Measurements from ENCODE around the gene THBS2. TPM values are rescaled to one million over a fixed set of nuclear protein-coding genes. Genes with fewer than 3 reads are reported as not detected.

THBS2 gene
- polyA plus RNA-seq, 4 donors = 0.45 to 7.9 (median 2.8) TPM

DNA sequence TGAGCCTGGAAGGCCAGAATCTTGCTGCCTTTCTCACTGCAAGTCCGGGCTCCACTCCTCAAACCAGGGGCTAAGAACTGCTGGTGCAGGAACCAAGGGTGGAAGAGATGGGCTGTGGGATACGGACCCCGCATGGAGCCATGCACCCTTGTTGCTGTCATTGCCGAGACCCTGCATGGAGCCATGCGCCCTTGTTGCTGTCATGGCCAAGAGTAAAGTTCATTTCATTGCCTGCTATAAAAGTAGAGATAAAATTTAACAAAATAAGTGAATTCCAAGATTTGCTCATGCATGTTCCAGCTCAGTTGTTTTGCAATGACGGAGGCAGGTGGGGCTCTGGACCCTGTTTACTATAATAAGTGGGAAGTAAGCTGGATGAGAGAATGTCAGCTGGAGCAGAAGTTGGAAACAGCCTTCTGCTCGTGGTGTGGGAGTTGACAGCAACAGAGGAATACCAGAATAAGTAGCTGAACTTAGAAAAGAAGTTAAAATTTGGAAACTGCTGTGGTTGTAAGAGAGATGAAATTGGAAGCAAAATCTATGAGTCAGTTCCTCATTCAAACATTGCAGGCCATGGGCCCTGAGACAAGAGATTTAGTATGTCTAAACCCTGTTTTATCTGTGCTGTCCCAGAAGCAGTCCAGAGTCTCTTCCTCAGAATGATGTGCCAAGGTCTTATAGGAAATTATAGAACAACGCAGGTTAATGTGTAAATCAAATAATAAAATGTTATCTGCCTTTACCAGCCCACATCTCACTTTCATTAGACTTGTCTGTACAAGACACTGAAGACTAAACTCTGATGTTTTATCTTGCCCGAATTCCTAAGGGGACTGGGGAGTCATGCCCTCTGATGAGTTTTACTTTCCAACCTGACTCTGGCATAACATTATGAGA, 15.8 kb upstream of the THBS2 start:
- no peak overlapping the region for H3K27ac ChIP-seq (ENCODE audit: low read depth in 1 of 3, low read length in 2 of 3)
- 70 to 72% (median 70%) methylated on average over 9 of the region's 9 CpGs for WGBS, 3 donors
- H3K9me3 ChIP-seq (ENCODE audit: control insufficient read depth in 2 of 2, insufficient read depth in 1 of 2, low read depth in 1 of 2, low read length in 1 of 2) = peaks cover 0 to 4% of the 10 kb centered on the region in 2 donors
- H3K36me3 ChIP-seq (ENCODE audit: control insufficient read depth in 3 of 3, insufficient read depth in 2 of 3, low read depth in 1 of 3, low read length in 3 of 3) = no peaks in the 10 kb centered on the region
- no peaks in the 10 kb centered on the region for H3K4me1 ChIP-seq (ENCODE audit: control insufficient read depth in 3 of 3, insufficient read depth in 2 of 3, low read depth in 1 of 3, low read length in 2 of 3)
- H3K4me3 ChIP-seq (ENCODE audit: low read depth in 1 of 3, low read length in 3 of 3) = no peak overlapping the region
- no peak for DNase-seq
- H3K27me3 ChIP-seq (ENCODE audit: control insufficient read depth in 3 of 3, insufficient read depth in 3 of 3, low read length in 3 of 3) = no peaks in the 10 kb centered on the region
- FAIRE-seq = no peak

- no peak for FAIRE-seq
- no peak overlapping the region for H3K27ac ChIP-seq (ENCODE audit: low read depth in 1 of 3, low read length in 2 of 3)
These were observed 14.6 kb upstream of the THBS2 start for GRCh38 chr6:169268276-169268675.

GRCh38 chr6:169266746-169267591, 13.3 kb upstream of the THBS2 start:
- Histone ChIP-seq H3K9me3 (ENCODE audit: control insufficient read depth in 2 of 2, insufficient read depth in 1 of 2, low read depth in 1 of 2, low read length in 1 of 2) (peaks cover 0 to 4% of the 10 kb centered on the region in 2 donors), H3K4me3 (ENCODE audit: low read depth in 1 of 3, low read length in 3 of 3) (no peak overlapping the region), H3K4me1 (ENCODE audit: control insufficient read depth in 3 of 3, insufficient read depth in 2 of 3, low read depth in 1 of 3, low read length in 2 of 3) (no peaks in the 10 kb centered on the region), H3K27ac (ENCODE audit: low read depth in 1 of 3, low read length in 2 of 3) (no peak overlapping the region), H3K27me3 (ENCODE audit: control insufficient read depth in 3 of 3, insufficient read depth in 3 of 3, low read length in 3 of 3) (no peaks in the 10 kb centered on the region), H3K36me3 (ENCODE audit: control insufficient read depth in 3 of 3, insufficient read depth in 2 of 3, low read depth in 1 of 3, low read length in 3 of 3) (no peaks in the 10 kb centered on the region)
- FAIRE-seq = no peak
- no peak for DNase-seq
- WGBS, 3 donors = 86 to 91% (median 89%) methylated on average over 15 of the region's 15 CpGs

More at GRCh38 chr6:169268276-169268675, 14.6 kb upstream of the THBS2 start:
- Histone ChIP-seq H3K36me3 (ENCODE audit: control insufficient read depth in 3 of 3, insufficient read depth in 2 of 3, low read depth in 1 of 3, low read length in 3 of 3) (no peaks in the 10 kb centered on the region), H3K27me3 (ENCODE audit: control insufficient read depth in 3 of 3, insufficient read depth in 3 of 3, low read length in 3 of 3) (no peaks in the 10 kb centered on the region), H3K4me1 (ENCODE audit: control insufficient read depth in 3 of 3, insufficient read depth in 2 of 3, low read depth in 1 of 3, low read length in 2 of 3) (no peaks in the 10 kb centered on the region), H3K9me3 (ENCODE audit: control insufficient read depth in 2 of 2, insufficient read depth in 1 of 2, low read depth in 1 of 2, low read length in 1 of 2) (peaks cover 0 to 4% of the 10 kb centered on the region in 2 donors), H3K4me3 (ENCODE audit: low read depth in 1 of 3, low read length in 3 of 3) (no peak overlapping the region)
- WGBS, 3 donors = 71 to 91% (median 88%) methylated on average over 1 of the region's 1 CpG
- no peak for DNase-seq

DNA sequence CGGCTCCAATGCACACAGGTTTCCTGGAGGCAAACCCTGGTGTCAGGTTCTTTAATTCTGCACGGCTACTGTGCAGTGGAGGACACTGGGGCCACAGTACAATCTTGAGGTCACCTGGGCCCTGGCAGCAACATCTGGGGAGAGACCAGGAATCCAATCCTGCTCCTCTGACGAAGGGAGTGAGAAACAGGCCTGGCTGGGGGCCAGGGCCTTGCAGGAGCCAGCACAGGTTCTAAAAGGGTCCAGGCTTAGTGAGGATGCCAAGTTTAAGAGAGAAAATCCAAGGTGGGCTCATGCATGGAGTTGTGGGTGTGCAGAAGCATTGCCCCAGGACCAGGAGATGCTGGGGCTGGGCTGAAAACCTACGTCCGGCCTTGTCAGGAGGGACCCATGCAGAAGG, 12.6 kb upstream of the THBS2 start:
- H3K27ac ChIP-seq (ENCODE audit: low read depth in 1 of 3, low read length in 2 of 3) = no peak overlapping the region
- FAIRE-seq (no peak), DNase-seq (no peak)
- no peaks in the 10 kb centered on the region for H3K27me3 ChIP-seq (ENCODE audit: control insufficient read depth in 3 of 3, insufficient read depth in 3 of 3, low read length in 3 of 3)
- no peak overlapping the region for H3K4me3 ChIP-seq (ENCODE audit: low read depth in 1 of 3, low read length in 3 of 3)
- 85 to 88% (median 86%) methylated on average over 5 of the region's 5 CpGs for WGBS, 3 donors
- H3K9me3 ChIP-seq (ENCODE audit: control insufficient read depth in 2 of 2, insufficient read depth in 1 of 2, low read depth in 1 of 2, low read length in 1 of 2) = peaks cover 0 to 4% of the 10 kb centered on the region in 2 donors
- no peaks in the 10 kb centered on the region for H3K4me1 ChIP-seq (ENCODE audit: control insufficient read depth in 3 of 3, insufficient read depth in 2 of 3, low read depth in 1 of 3, low read length in 2 of 3)
- H3K36me3 ChIP-seq (ENCODE audit: control insufficient read depth in 3 of 3, insufficient read depth in 2 of 3, low read depth in 1 of 3, low read length in 3 of 3) = no peaks in the 10 kb centered on the region

DNA sequence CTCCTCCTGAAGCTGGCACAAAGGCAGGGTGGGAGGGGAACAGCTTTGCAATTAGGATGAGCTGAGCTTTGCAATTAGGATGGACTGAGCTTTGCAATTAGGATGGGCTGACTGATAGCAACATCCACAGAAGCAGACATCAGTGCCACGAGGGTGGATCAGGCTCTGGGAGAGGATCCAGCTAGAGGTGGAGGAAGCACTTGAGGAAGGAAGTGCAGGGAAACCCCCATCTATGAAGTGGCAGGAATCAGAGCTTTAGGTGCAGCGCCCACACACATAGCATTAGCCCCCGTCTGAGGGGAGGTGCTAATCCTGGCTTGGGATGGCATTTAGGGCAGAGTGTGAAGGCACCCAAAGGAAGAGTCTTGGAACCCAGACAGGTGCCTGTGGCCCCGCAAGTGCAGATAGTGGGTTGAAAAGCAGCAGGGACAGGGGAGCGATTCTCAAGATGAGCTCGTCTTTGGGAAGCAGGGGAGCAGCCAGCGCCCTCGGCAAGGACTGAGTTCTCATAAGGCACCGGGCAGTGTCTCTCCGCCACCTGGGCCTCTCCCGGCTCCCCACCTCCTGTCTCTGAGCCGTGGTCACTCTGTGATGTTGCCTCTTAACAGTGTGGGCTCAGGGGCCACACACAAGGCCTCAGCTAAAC, 12.0 kb upstream of the THBS2 start:
- Histone ChIP-seq H3K27ac (ENCODE audit: low read depth in 1 of 3, low read length in 2 of 3) (no peak overlapping the region), H3K27me3 (ENCODE audit: control insufficient read depth in 3 of 3, insufficient read depth in 3 of 3, low read length in 3 of 3) (no peaks in the 10 kb centered on the region), H3K4me1 (ENCODE audit: control insufficient read depth in 3 of 3, insufficient read depth in 2 of 3, low read depth in 1 of 3, low read length in 2 of 3) (no peaks in the 10 kb centered on the region), H3K9me3 (ENCODE audit: control insufficient read depth in 2 of 2, insufficient read depth in 1 of 2, low read depth in 1 of 2, low read length in 1 of 2) (peaks cover 0 to 4% of the 10 kb centered on the region in 2 donors), H3K4me3 (ENCODE audit: low read depth in 1 of 3, low read length in 3 of 3) (no peak overlapping the region), H3K36me3 (ENCODE audit: control insufficient read depth in 3 of 3, insufficient read depth in 2 of 3, low read depth in 1 of 3, low read length in 3 of 3) (no peaks in the 10 kb centered on the region)
- FAIRE-seq (no peak), DNase-seq (no peak)
- 76 to 79% (median 79%) methylated on average over 12 of the region's 12 CpGs for WGBS, 3 donors

- no peak overlapping the region for H3K4me3 ChIP-seq (ENCODE audit: low read depth in 1 of 3, low read length in 3 of 3)
- H3K4me1 ChIP-seq (ENCODE audit: control insufficient read depth in 3 of 3, insufficient read depth in 2 of 3, low read depth in 1 of 3, low read length in 2 of 3) = no peaks in the 10 kb centered on the region
- WGBS, 3 donors = 76 to 81% (median 79%) methylated on average over 21 of the region's 21 CpGs
- FAIRE-seq (no peak), DNase-seq (peak in 1 of 2 donors; percentile 4)
- H3K27ac ChIP-seq (ENCODE audit: low read depth in 1 of 3, low read length in 2 of 3) = no peak overlapping the region
- no peaks in the 10 kb centered on the region for H3K36me3 ChIP-seq (ENCODE audit: control insufficient read depth in 3 of 3, insufficient read depth in 2 of 3, low read depth in 1 of 3, low read length in 3 of 3)
- peaks cover 0 to 4% of the 10 kb centered on the region in 2 donors for H3K9me3 ChIP-seq (ENCODE audit: control insufficient read depth in 2 of 2, insufficient read depth in 1 of 2, low read depth in 1 of 2, low read length in 1 of 2)
- H3K27me3 ChIP-seq (ENCODE audit: control insufficient read depth in 3 of 3, insufficient read depth in 3 of 3, low read length in 3 of 3) = no peaks in the 10 kb centered on the region
These were observed 10.4 kb upstream of the THBS2 start for GRCh38 chr6:169263836-169264608.

DNA sequence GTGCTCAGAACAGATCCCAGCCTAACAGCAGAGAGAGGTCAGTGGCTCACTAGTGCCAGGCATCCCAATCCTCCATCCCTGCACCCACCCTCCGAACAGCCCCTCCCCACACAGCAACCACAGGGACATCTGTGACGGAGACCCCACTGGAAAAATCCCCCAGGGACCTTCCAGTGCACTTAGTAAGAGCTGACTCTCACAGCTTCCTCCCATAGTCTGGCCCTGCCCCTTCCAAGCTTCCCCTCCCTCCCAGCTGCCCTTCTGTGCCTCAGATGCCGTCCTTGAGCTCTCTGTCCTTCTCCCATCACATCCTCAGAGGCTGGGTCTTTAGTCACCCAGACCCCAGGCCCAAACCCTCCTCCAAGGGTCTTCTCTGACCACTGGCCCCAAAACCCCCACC, 9.7 kb upstream of the THBS2 start:
- no peak for DNase-seq
- 52 to 59% (median 54%) methylated on average over 3 of the region's 3 CpGs for WGBS, 3 donors
- H3K4me1 ChIP-seq (ENCODE audit: control insufficient read depth in 3 of 3, insufficient read depth in 2 of 3, low read depth in 1 of 3, low read length in 2 of 3) = no peaks in the 10 kb centered on the region
- no peak for FAIRE-seq
- peaks cover 0 to 4% of the 10 kb centered on the region in 2 donors for H3K9me3 ChIP-seq (ENCODE audit: control insufficient read depth in 2 of 2, insufficient read depth in 1 of 2, low read depth in 1 of 2, low read length in 1 of 2)
- no peak overlapping the region for H3K4me3 ChIP-seq (ENCODE audit: low read depth in 1 of 3, low read length in 3 of 3)
- H3K27ac ChIP-seq (ENCODE audit: low read depth in 1 of 3, low read length in 2 of 3) = no peak overlapping the region
- H3K27me3 ChIP-seq (ENCODE audit: control insufficient read depth in 3 of 3, insufficient read depth in 3 of 3, low read length in 3 of 3) = no peaks in the 10 kb centered on the region
- no peaks in the 10 kb centered on the region for H3K36me3 ChIP-seq (ENCODE audit: control insufficient read depth in 3 of 3, insufficient read depth in 2 of 3, low read depth in 1 of 3, low read length in 3 of 3)

All from small intestine (tissue), 7 donors.